Gastrocnemius medialis (tissue), 4 donors: ENCODE measurements around the gene HGFAC. TPM values are rescaled to one million over a fixed set of nuclear protein-coding genes. Genes with fewer than 3 reads are reported as not detected.
"Not testable (repeated sequence)": the region's sequence is repeated elsewhere in the genome, so short reads cannot be mapped to it uniquely, and the experiment has no call there.

ENCODE experiments used
- ATAC-seq, 2 donors: fragments of 150-250 bp; one replicate each; pipeline ENCODE4 v1.9.1; 2016
- DNase-seq, 2 donors: peaks; one replicate each; pipeline ENCODE4 v3.0.0-alpha.2; 2019
- H3K27ac ChIP-seq, 4 donors: fragments of 200-600 bp; sonication (generic); 1 replicate in 1 of 4; 2 replicates in 3 of 4; pipeline ENCODE4 v1.5.1; 2016 to 2018; ENCODE audit warnings: mild to moderate bottlenecking in 2 of 4, moderate library complexity in 1 of 4
- H3K27me3 ChIP-seq, 3 donors: fragments of 200-600 bp; sonication (generic) in 2 of 3; 1 replicate in 1 of 3; 2 replicates in 2 of 3; pipeline versions ENCODE4 v1.5.1 to v1.6.0; 2016 to 2019; ENCODE audit warnings: mild to moderate bottlenecking in 1 of 3, moderate library complexity in 1 of 3
- H3K36me3 ChIP-seq, 2 donors: fragments of 200-600 bp; sonication (generic) in 1 of 2; one replicate each; pipeline ENCODE4 v1.5.1; 2017 to 2018
- H3K4me1 ChIP-seq, 2 donors: fragments of 200-600 bp; sonication (generic) in 1 of 2; one replicate each; pipeline ENCODE4 v1.5.1; 2016 to 2017; ENCODE audit warnings: mild to moderate bottlenecking in 2 of 2
- H3K4me3 ChIP-seq, 4 donors: fragments of 200-600 bp; sonication (generic) in 3 of 4; 1 replicate in 1 of 4; 2 replicates in 3 of 4; pipeline ENCODE4 v1.5.1; 2016 to 2019; ENCODE audit warnings: mild to moderate bottlenecking in 2 of 4
- H3K9me3 ChIP-seq, 3 donors: fragments of 200-600 bp; sonication (generic) in 2 of 3; 1 replicate in 1 of 3; 2 replicates in 2 of 3; pipeline ENCODE4 v1.5.1; 2016 to 2019
- POLR2A ChIP-seq, 2 donors: fragments of 450-650 bp; IDR thresholded peaks; one replicate each; pipeline ENCODE4 v1.6.1; 2017; ENCODE audit warnings: antibody characterized with exemption in 2 of 2, mild to moderate bottlenecking in 2 of 2, moderate library complexity in 2 of 2
- in situ Hi-C, 4 donors: fragments of 200-750 bp; cut with MboI; loops; one replicate each; pipeline versions ENCODE4 v1.15.0 to v1.8.0; 2017; ENCODE audit warnings: low sequenced_read_pairs in 4 of 4
- intact Hi-C: fragments of 100-400 bp; cut with DNase I; formaldehyde crosslinking; loops from one replicate; pipeline ENCODE4 v1.15.1; 2023; ENCODE audit warnings: low total_unique reads
- total RNA-seq, 4 donors: library from RNA; depleted of rRNA; stranded (reverse); fragments of >200 nt; gene quantifications; one replicate each; pipeline versions ENCODE4 v1.1.0 to v1.2.3, GENCODE V29; 2016
- TF ChIP-seq, protein P1 (sequence below), 5 experiments: fragments of 450-650 bp in 3 of 5; fragments of 200-600 bp in 2 of 5; sonication (generic) in 2 of 5; IDR thresholded peaks in 4 of 5; conservative IDR thresholded peaks in 1 of 5; 1 replicate in 4 of 5; 2 replicates in 1 of 5; pipeline ENCODE4 v1.5.1; 2016 to 2019; ENCODE audit warnings: antibody characterized with exemption in 5 of 5, mild to moderate bottlenecking in 3 of 5, moderate library complexity in 3 of 5

Gene HGFAC
- total RNA-seq, 4 donors from 2014 or later = 0.20 to 0.68 (median 0.59) TPM

DNA sequence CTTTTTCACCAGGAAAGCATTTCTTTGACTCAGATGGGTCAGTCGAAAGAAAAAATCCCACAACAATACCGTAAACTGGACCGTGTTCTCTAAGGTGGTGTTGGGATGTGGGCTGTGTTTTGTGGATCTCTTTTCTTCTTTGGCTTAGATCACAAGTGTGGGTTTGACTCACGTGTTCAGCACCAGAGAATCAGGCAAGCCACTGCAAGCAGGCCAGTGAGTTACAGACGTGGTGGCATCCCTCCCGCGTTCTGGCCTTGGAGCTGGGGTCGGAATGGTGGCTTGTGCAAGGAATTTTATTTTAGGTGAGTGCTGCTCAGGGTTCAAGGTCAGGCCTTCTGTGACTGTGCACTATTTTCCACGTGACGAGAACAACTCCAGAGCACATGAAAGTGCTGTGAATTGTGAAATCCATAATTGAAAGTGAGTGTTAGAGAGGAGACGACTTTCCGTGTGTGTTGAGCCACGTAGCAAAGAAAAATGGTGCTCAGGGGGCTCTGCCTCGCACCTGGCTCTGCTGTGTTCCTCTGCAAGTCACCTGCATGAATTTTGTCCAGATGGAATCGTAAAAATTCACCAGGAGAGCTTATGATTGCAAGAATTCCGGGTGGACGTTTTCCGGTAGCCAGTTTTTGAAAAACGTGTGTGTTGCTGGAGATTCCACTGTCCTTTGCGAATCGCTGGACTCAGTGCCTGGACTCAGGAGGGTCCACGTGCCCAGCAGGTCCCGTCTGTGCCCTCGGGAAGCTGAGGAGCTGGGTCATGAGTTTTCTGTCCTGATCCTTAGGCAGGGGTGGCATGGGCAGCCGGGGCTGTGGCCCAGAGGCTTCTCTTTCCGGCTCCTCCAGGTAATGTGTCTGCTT lies 33.6 kb upstream of the HGFAC start:
- Histone ChIP-seq H3K36me3 (no peaks in the 10 kb centered on the region), H3K4me3 (no peak overlapping the region), H3K9me3 (no peaks in the 10 kb centered on the region), H3K27me3 (no peaks in the 10 kb centered on the region), H3K4me1 (peaks cover 4 to 12% of the 10 kb centered on the region in 2 donors), H3K27ac (no peak overlapping the region)
- intact Hi-C loops (no loop called here), in situ Hi-C loops (no loop called here)
- ATAC-seq (no peak), DNase-seq (peak in 1 of 2 donors; percentile 7)
- TF ChIP-seq, protein P1, sequence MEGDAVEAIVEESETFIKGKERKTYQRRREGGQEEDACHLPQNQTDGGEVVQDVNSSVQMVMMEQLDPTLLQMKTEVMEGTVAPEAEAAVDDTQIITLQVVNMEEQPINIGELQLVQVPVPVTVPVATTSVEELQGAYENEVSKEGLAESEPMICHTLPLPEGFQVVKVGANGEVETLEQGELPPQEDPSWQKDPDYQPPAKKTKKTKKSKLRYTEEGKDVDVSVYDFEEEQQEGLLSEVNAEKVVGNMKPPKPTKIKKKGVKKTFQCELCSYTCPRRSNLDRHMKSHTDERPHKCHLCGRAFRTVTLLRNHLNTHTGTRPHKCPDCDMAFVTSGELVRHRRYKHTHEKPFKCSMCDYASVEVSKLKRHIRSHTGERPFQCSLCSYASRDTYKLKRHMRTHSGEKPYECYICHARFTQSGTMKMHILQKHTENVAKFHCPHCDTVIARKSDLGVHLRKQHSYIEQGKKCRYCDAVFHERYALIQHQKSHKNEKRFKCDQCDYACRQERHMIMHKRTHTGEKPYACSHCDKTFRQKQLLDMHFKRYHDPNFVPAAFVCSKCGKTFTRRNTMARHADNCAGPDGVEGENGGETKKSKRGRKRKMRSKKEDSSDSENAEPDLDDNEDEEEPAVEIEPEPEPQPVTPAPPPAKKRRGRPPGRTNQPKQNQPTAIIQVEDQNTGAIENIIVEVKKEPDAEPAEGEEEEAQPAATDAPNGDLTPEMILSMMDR (IDR thresholded peaks at IDR 0.05 in 4 of 5, conservative IDR thresholded peaks at IDR 0.05 in 1 of 5) = no peak
- no peak for TF ChIP-seq POLR2A (IDR thresholded peaks at IDR 0.05)

DNA sequence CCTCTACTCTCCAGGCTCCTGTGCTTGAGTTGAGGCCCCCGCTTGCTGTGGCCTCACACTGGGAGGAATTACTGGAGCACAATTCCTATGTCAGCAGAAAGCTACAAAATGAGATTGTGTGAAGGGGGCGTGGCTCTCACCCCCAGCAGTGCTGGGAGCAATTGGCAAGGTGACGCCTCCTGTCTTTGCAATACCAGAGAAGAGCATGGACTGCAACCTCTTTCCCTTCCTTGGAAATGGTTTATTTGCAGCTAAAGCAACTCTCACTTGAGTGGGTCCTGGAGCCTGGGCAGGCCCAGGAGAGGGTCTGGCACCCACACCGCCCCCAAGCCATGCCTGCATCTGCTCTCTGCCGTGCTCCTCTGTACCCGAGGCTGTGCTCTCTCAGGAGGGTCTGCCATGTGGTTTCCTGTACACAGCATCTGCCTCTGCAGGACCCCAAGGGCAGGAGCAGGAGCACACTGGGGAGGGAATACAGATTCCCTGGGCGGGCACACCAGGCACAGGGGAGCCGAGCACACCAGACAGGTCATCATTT lies 32.9 kb upstream of the HGFAC start:
- no peak overlapping the region for H3K27ac ChIP-seq
- no peaks in the 10 kb centered on the region for H3K9me3 ChIP-seq
- TF ChIP-seq, protein P1 (IDR thresholded peaks at IDR 0.05 in 4 of 5, conservative IDR thresholded peaks at IDR 0.05 in 1 of 5) = no peak
- no peak for TF ChIP-seq POLR2A (IDR thresholded peaks at IDR 0.05)
- intact Hi-C loops (no loop called here), in situ Hi-C loops (no loop called here)
- peaks cover 4 to 12% of the 10 kb centered on the region in 2 donors for H3K4me1 ChIP-seq
- no peak for DNase-seq
- no peaks in the 10 kb centered on the region for H3K27me3 ChIP-seq
- ATAC-seq = no peak
- H3K36me3 ChIP-seq = no peaks in the 10 kb centered on the region
- no peak overlapping the region for H3K4me3 ChIP-seq

DNA sequence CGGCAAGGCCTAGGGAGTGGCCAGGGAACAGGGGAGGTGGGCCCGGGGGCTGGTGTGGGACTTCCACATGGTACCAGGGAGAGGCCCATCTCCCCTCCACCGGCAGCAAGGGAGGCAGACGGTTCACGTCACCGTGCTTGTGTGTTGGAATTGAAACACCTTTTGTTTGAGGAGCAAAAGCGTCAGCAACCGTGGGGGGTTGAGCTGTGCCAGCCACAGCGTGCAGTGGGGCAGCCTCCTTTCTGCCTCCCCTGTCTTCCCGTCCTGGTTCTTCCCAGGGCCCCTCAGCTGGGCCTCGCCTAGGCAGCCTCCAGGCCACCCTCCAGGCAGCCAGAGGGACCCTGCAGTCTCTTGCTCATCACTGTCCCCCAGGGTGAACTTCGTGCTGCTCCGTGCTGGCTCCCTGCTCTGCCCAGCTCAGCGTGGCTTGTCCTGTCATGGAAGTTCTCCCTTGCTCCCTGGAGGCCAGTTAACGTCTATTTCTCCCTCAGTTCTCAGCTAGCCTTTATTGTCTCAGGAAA lies 32.1 kb upstream of the HGFAC start:
- H3K27ac ChIP-seq = no peak overlapping the region
- in situ Hi-C loops = no loop called here
- no peak for ATAC-seq
- H3K9me3 ChIP-seq = no peaks in the 10 kb centered on the region
- peaks cover 4 to 12% of the 10 kb centered on the region in 2 donors for H3K4me1 ChIP-seq
- intact Hi-C loops = no loop called here
- H3K27me3 ChIP-seq = no peaks in the 10 kb centered on the region
- peak in 1 of 2 donors; percentile 7 for DNase-seq
- no peak overlapping the region for H3K4me3 ChIP-seq
- no peaks in the 10 kb centered on the region for H3K36me3 ChIP-seq
- TF ChIP-seq, protein P1 (IDR thresholded peaks at IDR 0.05 in 4 of 5, conservative IDR thresholded peaks at IDR 0.05 in 1 of 5) = no peak
- TF ChIP-seq POLR2A (IDR thresholded peaks at IDR 0.05) = no peak

DNA sequence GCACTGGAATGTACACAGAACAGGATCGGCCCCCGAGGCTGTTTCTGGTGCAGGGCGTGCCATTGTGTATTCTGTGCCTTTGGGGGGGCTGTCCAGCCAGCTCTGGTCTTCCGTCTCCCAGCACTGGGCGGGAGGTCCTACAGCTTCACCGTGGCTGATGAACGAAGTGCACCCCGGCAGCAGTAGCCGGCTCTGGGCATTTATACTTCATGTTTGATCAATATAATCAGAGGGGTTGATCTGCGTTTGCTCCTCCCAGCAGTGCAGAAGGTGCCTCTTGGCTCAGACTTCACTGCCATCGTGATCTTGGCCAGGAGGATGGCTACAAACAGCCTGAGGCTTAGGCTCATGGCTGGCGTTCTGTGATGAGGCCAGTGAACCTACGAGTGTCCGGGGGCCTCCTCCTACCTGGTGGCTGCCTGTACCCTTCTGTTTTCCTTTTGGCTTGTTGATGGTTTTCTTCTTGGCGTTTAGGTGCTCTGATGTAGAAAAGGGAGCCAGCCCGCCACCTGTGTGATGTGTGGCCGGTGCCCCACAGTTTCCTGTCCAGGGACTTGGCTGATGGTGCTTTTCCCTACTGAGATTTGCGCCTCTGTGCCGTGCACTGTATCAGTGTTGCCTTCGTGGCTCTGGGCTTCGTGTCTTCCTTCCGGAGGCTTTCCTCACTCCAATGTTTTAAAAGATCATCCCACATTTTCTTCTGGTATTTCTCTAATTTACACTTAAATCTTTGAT lies 31.2 kb upstream of the HGFAC start:
- intact Hi-C loops (no loop called here), in situ Hi-C loops (no loop called here)
- ATAC-seq (no peak), DNase-seq (peak in 1 of 2 donors; percentile 3)
- TF ChIP-seq, protein P1 (IDR thresholded peaks at IDR 0.05 in 4 of 5, conservative IDR thresholded peaks at IDR 0.05 in 1 of 5) = no peak
- no peak for TF ChIP-seq POLR2A (IDR thresholded peaks at IDR 0.05)
- Histone ChIP-seq H3K4me3 (no peak overlapping the region), H3K27me3 (no peaks in the 10 kb centered on the region), H3K4me1 (peaks cover 0 to 4% of the 10 kb centered on the region in 2 donors), H3K27ac (no peak overlapping the region), H3K36me3 (peaks cover 0 to 2% of the 10 kb centered on the region in 2 donors), H3K9me3 (no peaks in the 10 kb centered on the region)

DNA sequence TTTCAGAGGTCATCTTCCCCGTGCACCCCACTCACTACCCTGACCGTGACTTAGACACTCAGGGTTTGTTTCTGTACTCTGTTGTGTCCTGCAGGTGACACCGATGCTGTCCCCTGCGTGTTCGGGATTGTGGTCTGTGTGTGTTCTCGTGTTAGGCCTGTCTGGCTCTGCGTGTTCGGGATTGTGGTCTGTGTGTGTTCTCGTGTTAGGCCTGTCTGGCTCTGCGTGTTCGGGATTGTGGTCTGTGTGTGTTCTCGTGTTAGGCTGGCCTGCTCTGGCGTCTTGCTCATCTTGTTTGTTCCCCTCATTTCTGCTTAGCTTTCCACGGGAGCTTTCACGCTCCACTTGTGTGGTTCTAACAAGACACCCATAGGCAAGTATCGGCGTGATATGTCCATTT lies 30.6 kb upstream of the HGFAC start:
- ATAC-seq, H3K9me3 ChIP-seq, H3K27me3 ChIP-seq, H3K4me1 ChIP-seq, H3K4me3 ChIP-seq, in situ Hi-C loops, H3K27ac ChIP-seq, intact Hi-C loops, DNase-seq, H3K36me3 ChIP-seq: not testable (repeated sequence)
